Central memory CD4-positive, alpha-beta T cell (primary cell): ENCODE results near the gene TRABD2A.
"Not testable (repeated sequence)": the region's sequence is repeated elsewhere in the genome, so short reads cannot be mapped to it uniquely, and the experiment has no call there.

Experiments used
- DNase-seq: peaks from one replicate; pipeline ENCODE4 v3.0.0; 2022
- total RNA-seq, 3 experiments: gene quantifications; one replicate each; lab custom pipeline; 2026; lab: John Stamatoyannopoulos, UW

TRABD2A gene, protein sequence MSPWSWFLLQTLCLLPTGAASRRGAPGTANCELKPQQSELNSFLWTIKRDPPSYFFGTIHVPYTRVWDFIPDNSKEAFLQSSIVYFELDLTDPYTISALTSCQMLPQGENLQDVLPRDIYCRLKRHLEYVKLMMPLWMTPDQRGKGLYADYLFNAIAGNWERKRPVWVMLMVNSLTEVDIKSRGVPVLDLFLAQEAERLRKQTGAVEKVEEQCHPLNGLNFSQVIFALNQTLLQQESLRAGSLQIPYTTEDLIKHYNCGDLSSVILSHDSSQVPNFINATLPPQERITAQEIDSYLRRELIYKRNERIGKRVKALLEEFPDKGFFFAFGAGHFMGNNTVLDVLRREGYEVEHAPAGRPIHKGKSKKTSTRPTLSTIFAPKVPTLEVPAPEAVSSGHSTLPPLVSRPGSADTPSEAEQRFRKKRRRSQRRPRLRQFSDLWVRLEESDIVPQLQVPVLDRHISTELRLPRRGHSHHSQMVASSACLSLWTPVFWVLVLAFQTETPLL
- total RNA-seq: 41.6 to 252 (median 109) reads per million in 3 experiments

DNA sequence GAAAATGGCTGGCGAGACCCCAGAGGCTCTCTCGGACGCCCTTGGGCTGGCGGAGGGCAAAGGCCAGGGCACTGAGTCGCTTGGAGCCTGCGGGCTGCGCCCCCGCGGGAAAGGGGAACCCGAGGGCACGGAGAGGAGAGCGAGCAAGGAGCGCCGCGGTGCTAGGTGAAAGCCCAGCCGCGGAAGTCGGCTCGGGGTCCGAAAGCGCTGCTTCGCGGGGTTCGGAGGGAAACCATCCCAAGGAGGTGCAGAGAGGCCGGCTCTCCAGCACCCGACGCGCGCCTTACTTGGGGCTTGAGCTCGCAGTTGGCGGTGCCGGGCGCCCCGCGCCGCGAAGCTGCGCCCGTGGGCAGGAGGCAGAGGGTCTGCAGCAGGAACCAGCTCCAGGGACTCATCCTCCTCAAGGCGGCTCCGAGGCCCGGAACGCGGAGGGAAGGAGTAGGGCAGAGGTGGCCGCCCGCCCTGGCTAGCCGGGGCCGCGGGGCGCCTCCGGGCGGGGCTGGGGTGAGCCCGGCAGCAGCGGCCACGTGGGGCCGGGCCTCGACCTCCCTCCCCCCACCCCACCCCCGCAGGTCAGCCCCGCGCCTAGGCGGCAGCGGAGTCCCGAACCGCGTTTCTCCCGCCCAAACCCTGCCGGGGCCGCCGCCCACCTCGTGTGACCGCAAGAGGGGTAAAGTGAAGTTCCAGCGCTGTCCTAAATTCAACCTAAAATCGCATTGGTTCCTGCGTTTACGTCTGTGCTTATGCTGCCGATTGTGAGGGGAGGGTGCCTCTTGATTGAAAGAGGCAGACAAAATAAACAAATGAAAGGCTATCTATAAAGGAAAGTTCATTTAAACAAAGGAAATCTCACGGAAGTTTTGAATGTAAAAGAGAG, at the start of gene TRABD2A:
Gene TRABD2A (minus strand): TSS at position 440 of the 877 bp plus-strand sequence. CDS start 45 bp downstream, at position 395.
- peak; percentile 70 for DNase-seq

DNA sequence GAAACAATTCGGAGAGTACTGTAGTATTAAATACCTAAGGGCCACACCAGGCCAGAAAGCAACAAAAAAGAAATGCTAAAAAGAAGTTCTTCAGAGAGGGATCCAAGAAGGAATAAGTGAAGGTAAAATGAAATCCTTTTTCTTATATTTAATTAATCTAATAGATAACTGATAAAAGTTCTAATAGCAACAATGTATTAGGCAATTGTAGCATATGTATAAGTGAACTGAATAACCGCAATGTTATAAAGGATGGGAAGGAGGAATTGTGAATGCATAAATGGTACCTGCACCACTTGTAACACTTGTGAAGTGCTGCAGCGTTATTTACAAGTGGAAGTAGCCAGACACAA, 46.4 kb upstream of the TRABD2A start:
- no peak for DNase-seq

DNA sequence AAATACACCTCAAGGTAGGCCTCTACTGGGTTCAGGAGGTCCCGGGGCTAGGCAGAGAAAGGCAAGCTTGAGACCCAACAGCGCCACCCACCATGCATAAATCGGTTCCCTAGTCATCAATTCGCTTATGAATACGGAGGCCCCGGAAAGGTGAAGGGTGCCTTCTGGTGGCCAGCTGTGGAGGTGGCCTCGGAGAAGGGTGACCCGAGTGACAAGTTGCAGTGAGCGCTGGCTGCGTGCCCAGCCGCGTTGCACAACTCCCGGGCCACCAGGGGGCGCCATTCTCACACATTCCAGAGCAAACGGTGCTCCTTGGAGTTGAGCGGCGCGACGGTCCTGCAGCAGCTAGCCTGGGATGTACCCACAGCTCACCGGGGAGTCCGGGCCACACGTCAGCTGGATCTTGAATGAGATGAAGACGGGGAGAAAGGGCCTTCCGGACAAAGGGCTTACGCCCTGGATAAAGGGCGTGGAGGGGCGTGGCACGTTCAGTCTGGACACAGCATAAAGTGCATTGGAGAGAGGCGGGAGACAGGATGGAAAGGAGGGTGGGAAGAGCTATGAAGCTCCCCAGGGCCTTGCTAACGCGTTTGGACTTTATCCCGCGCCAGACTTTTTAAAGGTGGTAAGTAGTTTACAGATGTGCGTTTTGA, 45.0 kb upstream of the TRABD2A start:
- peak; percentile 97 for DNase-seq

DNA sequence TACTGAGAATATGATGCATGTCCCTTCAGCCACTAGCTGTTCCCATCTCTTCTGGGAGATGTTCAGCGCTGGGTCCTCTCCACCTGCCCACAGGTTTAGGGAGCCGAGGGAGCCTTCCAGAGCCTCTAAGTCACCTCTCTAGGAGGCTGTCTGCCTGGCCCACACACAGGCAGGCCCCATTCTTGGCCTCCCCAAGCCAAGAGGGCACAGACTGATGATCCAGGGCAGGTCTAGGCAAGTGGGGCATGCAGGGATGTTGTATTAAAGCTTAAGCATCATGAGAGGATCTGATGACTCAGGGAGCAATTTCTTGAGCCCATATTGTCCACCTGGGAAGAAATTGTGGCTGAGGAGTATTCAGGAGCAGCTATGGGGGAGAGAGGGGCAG, 44.4 kb upstream of the TRABD2A start:
- peak; percentile 12 for DNase-seq

DNA sequence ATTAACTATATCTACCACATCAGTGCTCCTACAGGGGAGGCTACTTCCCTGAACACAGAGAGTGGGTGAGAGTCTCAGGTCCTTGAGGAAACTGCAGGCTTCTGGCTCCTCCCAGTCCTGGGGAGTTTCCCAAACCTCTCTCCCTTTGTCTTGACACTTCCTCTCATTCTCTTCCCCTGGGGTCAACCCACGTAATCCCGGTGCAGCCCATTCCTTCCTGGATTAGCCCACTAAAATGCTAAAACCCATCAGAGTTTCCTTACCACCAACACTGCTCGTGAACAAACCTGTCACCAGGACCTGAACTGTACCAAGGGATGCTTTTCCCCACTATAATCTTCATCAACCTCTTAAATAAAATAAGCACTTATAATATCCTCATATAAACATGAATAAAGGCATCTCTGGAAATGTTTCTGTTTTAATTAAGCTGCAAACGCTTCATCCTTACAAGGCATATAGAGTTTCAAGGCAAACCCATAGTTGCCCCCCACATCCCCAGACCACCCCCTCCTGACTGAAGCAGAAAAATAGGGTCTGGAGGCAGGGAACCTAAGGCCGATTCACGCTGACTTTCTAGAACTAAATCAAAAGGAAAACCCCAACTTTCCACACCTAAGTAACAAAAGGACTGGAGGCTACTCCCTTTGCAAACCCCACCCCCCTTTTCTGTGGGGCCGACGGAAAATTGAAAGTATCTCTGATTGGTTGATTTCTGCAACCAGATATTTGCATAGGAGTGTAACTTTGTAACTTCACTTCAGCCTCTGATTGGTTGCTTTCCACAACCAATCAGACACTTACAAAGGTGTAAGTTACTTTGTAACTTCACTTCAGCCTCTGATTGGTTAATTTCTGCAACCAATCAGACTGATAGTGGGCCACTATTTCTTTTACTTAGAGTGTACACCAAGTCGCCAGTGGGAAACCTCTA, 43.6 kb upstream of the TRABD2A start:
- DNase-seq: peak; percentile 58

DNA sequence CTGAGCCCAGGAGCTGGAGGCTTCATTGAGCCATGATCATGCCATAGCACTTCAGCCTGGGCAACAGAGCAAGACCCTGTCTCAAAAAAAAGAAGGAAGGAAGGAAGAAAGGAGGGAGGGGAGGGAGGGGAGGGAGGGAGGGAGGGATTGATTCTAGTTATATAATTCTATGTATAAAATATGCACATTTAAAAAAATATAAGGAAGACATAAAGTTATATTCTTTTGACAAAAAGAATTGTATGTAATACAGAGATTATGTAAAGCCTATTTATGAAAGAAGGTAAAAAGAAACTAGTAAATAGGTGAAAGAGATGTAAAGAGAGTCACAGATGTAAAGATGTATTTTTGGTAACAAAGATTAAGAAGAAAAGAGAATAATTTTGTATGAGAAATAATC, 42.1 kb upstream of the TRABD2A start:
- no peak for DNase-seq

DNA sequence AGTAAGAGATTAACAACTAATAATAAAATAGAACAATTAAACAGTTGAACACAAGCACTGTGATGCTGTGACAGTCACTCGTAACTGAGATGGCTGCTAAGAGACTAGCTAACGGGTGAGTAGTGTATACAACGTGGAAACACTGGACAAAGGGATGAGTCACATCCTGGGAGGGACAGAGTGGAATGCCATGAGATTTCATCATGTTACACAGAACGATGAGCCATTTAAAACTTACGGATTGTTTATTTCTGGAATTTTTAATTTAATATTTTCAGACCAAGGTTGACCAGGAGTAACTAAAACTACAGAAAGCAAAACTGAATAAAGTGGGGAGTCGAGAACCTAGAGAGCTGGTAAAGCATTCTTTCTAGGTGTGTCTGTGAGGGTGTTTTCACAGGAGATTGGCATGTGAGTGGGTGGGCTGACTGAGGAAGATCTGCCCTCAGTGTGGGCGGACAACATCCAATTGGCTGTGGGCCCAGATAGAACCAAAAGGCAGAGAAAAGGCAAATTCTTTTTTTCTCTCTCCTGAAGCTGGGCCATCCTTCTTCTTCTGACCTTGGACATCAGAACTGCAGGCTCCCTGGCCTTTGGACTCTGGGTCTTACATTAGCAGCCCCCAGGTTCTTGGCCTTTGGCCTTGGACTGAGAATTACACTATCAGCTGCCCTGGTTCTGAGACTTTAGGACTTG, 39.1 kb upstream of the TRABD2A start:
- no peak for DNase-seq

DNA sequence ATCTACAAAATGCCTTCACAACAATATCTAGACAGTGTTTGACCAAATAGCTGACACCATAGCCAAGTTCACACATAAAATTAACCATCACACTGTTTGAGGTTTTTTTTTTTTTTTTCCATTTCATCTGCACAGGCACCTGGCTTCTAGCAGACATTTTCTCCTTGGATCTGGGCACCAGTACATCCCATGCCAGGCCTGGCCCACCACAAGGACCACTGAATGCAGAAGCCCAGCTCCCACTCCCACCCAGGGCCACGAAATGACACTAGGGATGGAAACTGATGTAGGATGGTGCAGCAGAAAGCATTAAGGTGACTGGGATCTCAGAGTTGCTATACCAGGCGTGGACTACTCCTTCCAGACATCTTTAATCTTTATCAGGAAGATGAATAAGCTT, 37.5 kb upstream of the TRABD2A start:
- no peak for DNase-seq

DNA sequence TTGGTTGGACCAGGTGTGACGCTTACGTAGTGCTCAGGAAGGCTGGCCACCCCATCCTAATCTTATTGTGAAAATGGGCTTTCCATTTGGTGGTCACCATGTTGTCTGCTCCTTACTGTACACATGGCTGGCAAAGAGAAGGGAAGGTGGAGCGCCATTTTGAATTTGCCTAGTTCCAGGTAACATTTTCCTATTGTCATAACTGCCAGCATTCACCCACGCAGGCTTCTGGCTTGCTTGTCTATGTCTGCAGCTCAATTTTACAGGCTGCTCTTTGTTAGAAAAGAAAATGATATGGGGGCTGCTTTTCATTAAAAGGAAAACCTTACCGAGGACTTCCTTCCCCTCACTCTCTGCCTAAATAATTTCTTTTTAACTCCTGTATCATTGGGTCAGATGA, 36.9 kb upstream of the TRABD2A start:
- not testable (repeated sequence) for DNase-seq

DNA sequence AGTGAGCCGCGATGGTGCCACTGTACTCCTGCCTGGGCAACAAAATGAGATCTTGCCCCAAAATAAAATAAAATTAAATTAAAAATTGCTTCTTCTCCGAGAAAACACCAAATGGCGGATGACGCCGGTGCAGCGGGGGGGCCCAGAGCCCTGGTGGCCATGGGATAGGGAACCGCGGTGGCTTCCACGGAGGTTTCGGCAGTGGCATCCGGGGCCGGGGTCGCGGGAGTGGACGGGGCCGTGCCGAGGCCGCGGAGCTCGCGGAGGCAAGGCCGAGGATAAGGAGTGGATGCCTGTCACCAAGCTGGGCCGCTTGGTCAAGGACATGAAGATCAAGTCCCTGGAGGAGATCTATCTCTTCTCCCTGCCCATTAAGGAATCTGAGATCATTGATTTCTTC, 34.8 kb upstream of the TRABD2A start:
- DNase-seq: not testable (repeated sequence)

DNA sequence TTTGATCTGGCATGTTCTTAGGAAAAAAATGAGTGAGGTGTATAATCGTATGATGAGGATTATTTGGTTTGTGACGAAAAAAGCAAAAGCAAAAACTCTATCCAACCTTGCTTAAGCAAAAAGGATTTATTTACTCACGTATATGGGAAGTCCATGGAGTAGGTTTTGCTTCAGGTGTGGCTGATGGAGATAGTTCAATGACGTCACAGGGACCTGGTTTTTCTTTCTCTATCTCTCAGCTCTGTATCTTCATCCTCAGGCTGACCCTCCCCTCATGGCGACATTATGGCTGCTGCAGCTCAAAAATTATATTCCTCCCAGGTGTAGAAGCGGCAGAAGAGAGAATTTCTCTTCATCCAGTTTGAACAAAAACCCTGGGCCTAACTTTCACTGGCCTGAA, 33.5 kb upstream of the TRABD2A start:
- DNase-seq: no peak

DNA sequence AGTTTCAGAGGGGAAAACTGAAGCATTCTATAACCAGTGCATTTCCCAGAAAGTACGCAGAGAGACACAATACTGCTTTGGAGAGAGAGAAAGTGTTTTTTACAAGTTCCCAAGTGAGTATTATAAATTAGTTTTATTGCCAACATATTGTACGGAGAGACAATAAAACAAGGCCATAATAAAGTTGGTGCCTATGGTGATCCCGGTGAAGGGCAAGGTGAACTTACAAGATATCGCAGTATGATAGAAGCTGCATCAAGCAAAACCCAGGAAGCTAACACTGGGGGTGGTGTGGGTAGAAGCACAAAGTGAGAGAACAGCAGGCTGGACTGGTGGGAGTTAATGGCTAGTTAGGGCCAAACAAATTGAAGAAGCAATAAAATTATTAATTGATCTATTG, 32.1 kb upstream of the TRABD2A start:
- DNase-seq: no peak

DNA sequence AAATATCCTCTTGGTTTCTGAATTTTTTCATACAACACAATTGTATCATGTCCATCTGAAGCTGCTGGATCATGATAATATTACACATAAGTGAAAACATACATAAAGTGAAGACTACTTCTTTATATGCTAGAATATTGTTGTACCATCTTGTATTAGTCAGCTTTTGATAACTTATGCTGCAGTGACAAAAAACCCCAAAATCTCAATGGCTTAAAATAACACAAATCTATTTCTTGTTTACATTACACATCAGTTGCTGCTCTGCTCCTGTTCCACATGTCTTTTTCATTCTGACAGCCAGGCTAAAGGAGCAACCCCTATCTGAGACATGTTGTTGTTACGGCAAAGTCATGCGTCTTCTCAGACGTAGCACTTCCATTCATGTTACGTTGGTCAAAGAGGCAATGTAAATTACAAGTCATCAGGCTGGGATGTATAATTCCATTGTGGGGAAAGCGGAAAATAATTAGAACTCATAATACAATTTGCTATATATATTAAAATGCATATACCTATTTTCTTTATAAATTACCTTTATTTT, 30.3 kb upstream of the TRABD2A start:
- no peak for DNase-seq

DNA sequence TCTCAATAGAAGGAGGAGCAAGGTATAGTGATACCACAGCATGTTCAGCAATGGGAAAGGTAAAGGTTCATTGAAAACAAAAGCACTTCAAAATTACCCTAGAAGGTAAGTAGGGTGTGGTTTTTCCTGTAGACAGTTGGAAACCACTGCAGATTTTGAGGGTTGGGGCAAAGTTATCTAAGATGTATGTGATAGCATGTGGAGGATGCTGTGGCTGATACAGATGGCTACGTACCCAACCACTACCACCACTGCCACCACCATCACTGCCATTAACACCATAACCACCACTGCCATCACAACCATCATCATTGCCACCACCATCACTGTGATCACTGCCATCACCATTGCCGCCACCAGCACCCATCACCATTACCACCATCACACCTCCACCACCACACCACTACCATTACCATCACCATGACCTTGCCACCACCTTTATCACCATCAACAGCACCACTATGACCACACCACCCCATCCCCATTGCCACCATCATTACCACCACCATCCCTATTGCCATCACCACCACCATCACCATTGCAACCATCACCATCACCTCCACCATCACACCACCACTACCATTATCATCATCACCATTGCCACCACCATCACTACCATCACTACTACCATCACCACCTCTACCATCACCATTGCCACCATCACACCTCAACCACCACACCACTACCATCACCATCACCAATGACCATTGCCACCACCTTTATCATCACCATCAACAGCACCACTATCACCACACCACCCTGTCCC, 28.2 kb upstream of the TRABD2A start:
- peak; percentile 82 for DNase-seq

DNA sequence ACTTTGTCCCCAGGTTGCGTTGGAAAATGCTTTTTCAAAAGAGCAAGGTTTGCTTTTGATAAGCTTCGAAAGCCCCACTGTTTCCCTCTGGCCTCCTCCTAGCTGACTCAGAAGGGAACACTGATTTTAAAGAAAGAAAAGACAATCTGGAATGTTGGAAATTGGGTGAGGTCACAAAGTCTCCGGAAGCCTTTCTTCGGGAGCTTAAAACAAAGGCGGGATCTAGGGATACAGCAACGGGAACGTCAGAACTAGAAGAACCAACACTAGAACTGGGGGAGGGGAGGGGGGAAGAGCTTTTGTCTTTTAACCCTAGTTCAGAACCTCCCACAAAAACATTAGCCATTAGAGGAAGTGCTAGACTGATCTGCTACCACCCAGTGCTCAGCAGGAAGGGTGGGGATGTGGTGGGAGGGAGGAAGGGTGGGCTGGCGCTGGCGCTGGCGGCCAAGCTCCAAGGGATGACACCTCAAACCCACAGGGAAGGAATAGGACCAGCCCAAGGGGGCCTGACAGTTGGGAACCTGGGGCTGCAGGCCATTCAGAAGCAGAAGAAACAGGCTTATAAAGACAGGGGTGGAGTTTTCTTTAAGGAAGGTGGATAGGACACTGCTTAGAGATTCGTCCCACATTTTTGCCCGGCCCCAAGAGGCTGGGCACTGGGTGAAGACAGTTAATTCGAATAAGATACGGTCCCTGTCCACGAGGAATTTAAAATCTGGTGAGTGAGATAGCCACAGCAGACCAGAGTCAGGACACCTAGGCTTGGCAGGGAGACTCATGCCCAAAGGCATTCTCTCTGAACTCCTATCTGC, 26.2 kb upstream of the TRABD2A start:
- peak; percentile 67 for DNase-seq

DNA sequence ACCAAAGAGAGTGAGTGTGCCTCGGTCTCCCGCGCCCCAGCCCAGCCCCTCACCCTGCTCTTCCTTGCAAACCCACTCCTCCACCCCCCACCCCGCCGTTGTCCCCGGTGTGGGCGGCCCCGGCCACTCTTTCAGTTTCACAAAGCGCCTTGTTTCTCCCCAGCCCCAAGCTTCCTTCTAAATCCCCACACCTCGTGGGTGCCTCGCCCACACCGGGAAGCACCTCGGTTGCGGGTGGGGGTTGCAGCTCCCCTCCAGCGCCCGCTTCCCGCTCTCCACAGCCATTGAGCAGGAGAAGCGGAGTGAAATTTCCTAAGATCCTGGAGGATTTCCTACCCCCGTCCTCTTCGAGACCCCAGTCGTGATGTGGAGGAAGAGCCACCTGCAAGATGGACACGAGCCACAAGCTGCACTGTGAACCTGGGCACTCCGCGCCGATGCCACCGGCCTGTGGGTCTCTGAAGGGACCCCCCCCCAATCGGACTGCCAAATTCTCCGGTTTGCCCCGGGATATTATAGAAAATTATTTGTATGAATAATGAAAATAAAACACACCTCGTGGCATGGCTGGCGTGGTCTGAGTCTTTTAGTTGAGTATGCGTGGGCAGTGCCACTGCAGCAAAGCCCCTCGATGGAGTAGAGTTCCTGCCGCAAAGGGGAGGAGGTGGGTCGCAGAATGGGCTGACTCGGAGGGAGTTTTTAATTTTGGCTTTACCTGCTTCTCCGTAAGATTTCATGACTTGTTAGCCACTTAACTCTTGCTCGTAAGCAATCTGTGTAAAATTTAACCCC, 25.4 kb upstream of the TRABD2A start:
- DNase-seq: peak; percentile 46

DNA sequence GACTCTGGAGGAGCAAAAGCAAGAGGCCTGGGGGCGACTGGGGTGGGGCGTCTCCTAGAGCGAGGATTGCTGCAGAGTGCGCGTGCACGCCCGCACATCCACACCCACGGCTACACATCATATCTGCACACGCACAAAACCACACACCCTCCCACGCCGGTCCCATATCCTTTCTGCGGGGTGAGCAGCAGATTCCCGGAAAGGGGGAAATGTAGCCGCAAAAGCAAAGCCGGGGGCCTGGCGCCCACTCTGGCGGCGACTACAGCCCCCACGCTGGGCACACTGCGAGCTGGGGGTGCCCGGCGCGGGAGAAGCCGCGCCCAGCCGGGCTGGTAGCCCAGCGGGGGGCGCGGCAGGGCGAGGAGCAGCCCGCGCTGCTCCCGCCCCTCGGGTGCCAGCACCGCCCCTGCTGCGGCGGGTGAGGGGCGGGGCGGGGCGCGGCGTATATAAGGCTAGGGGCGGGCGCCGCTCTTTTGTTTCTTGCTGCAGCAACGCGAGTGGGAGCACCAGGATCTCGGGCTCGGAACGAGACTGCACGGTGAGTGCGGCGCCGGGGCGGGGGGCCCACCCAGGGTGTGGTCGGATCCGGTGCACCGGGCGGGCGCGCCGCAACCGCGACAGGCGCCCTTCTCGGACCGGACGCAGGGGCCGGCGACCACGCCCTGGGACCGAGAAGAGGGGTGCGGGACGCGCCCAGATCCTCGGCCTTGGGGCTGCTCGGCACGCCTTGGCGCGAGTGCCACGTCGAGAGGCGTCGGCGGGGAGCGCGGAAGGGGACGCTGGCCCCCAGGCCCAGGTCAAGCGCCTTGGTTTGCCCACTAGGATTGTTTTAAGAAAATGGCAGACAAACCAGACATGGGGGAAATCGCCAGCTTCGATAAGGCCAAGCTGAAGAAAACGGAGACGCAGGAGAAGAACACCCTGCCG, 24.6 kb upstream of the TRABD2A start, which contains the start of gene TMSB10:
Gene TMSB10 (plus strand): TSS at position 476 of the 927 bp plus-strand sequence.
- DNase-seq: peak; percentile 92
